ENCODE data around the gene INSYN2A.

DNA sequence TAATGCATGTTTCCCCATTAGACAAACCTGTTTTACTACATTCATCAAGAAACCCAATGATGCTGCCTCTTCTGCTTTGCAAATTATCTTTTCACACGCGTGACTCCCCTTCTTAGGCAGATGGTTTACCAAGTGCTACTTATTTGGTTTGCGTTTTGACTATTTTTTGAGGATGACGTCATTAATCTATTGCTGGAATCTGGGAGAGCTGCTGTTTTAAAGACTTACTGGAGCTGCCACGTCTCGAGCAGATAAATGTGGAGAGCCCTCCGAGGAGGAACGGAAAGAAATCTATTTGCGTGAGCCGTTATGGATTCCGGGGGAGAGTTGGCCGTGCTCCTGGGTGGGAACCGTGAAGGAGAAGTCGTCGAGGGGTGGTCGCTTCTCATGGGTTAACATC is 19.7 kb downstream of the INSYN2A start:
- no peak for TF ChIP-seq KLF6 (CRISPR knock-in tag; IDR thresholded peaks at IDR 0.05; ENCODE audit: borderline replicate concordance)
- TF ChIP-seq, protein P1, sequence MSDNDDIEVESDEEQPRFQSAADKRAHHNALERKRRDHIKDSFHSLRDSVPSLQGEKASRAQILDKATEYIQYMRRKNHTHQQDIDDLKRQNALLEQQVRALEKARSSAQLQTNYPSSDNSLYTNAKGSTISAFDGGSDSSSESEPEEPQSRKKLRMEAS (CRISPR knock-in tag; IDR thresholded peaks at IDR 0.05), result no peak
- no peak for TF ChIP-seq FOS (IDR thresholded peaks at IDR 0.05; ENCODE audit: extremely low read depth, insufficient read length)
- TF ChIP-seq, protein P2, sequence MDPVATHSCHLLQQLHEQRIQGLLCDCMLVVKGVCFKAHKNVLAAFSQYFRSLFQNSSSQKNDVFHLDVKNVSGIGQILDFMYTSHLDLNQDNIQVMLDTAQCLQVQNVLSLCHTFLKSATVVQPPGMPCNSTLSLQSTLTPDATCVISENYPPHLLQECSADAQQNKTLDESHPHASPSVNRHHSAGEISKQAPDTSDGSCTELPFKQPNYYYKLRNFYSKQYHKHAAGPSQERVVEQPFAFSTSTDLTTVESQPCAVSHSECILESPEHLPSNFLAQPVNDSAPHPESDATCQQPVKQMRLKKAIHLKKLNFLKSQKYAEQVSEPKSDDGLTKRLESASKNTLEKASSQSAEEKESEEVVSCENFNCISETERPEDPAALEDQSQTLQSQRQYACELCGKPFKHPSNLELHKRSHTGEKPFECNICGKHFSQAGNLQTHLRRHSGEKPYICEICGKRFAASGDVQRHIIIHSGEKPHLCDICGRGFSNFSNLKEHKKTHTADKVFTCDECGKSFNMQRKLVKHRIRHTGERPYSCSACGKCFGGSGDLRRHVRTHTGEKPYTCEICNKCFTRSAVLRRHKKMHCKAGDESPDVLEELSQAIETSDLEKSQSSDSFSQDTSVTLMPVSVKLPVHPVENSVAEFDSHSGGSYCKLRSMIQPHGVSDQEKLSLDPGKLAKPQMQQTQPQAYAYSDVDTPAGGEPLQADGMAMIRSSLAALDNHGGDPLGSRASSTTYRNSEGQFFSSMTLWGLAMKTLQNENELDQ (CRISPR knock-in tag; IDR thresholded peaks at IDR 0.05; ENCODE audit: borderline replicate concordance), result no peak
- no peak for TF ChIP-seq TAF1 (IDR thresholded peaks at IDR 0.05; ENCODE audit: control insufficient read depth, extremely low read depth, insufficient read depth, low read length, severe bottlenecking)
- no peak for TF ChIP-seq ZNF644 (tag; IDR thresholded peaks at IDR 0.05; ENCODE audit: low read depth)
- TF ChIP-seq FOXK2 (conservative IDR thresholded peaks at IDR 0.05 in 1 of 2, IDR thresholded peaks at IDR 0.05 in 1 of 2; ENCODE audit: low read depth in 2 of 2), result no peak
- TF ChIP-seq, protein P3, sequence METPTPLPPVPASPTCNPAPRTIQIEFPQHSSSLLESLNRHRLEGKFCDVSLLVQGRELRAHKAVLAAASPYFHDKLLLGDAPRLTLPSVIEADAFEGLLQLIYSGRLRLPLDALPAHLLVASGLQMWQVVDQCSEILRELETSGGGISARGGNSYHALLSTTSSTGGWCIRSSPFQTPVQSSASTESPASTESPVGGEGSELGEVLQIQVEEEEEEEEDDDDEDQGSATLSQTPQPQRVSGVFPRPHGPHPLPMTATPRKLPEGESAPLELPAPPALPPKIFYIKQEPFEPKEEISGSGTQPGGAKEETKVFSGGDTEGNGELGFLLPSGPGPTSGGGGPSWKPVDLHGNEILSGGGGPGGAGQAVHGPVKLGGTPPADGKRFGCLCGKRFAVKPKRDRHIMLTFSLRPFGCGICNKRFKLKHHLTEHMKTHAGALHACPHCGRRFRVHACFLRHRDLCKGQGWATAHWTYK (CRISPR knock-in tag; IDR thresholded peaks at IDR 0.05), result no peak
- no peak for TF ChIP-seq MYNN (IDR thresholded peaks at IDR 0.05)
- TF ChIP-seq MYNN (CRISPR knock-in tag; IDR thresholded peaks at IDR 0.05), result no peak
